Activated naive CD8-positive, alpha-beta T cell treated with anti-CD3 and anti-CD28 coated beads, Interleukin-2, amount 10 ng/mL, durations not matched to agents 7 days and 5 days (primary cell): Measurements from ENCODE around the gene CALN1. TPM values are rescaled to one million over a fixed set of nuclear protein-coding genes. Genes with fewer than 3 reads are reported as not detected.
"Not testable (repeated sequence)": the region's sequence is repeated elsewhere in the genome, so short reads cannot be mapped to it uniquely, and the experiment has no call there.

Source experiments
- ATAC-seq: fragments of 150-1000 bp; cut with Tn5 transposase; one replicate; pipeline ENCODE4 v1.10.0; 2021; ENCODE audit warnings: low read depth, moderate library complexity
- POLR2A ChIA-PET: fragments of 350-600 bp; sonication (Branson Sonifier 250); formaldehyde crosslinking; loops from one replicate; lab custom pipeline; 2021; ENCODE audit warnings: antibody characterized with exemption; lab: Charles Lee
- DNase-seq: peaks from one replicate; pipeline ENCODE4 v3.0.0; 2021
- H3K27ac Mint-ChIP-seq: one replicate; pipeline ENCODE4 v1.8.0; 2022; ENCODE audit warnings: mild to moderate bottlenecking, mixed read lengths
- H3K27me3 Mint-ChIP-seq: one replicate; pipeline ENCODE4 v1.8.0; 2022; ENCODE audit warnings: mild to moderate bottlenecking, moderate library complexity, mixed read lengths
- H3K36me3 Mint-ChIP-seq: one replicate; pipeline ENCODE4 v1.8.0; 2021; ENCODE audit warnings: mild to moderate bottlenecking, mixed read lengths
- H3K4me1 Mint-ChIP-seq: one replicate; pipeline ENCODE4 v1.8.0; 2021; ENCODE audit warnings: mixed read lengths
- H3K4me3 Mint-ChIP-seq: one replicate; pipeline ENCODE4 v1.8.0; 2022; ENCODE audit warnings: mild to moderate bottlenecking, moderate library complexity, mixed read lengths
- H3K9me3 Mint-ChIP-seq: one replicate; pipeline ENCODE4 v1.8.0; 2021; ENCODE audit warnings: mixed read lengths
- total RNA-seq, 2 experiments: library from RNA; stranded (reverse); gene quantifications; one replicate each; pipeline ENCODE4 v1.2.3, GENCODE V29; 2021

CALN1 gene
- total RNA-seq, 2 experiments from 2014 or later = not detected

- Mint-ChIP-seq H3K27ac (no peak overlapping the region), H3K36me3 (no peaks in the 10 kb centered on the region), H3K9me3 (peaks cover 9% of the 10 kb centered on the region), H3K4me1 (no peaks in the 10 kb centered on the region), H3K4me3 (no peak overlapping the region), H3K27me3 (no peaks in the 10 kb centered on the region)
- DNase-seq (no peak), ATAC-seq (no peak)
- POLR2A ChIA-PET = no interaction called here
Observed at GRCh38 chr7:72403458-72404076, 8.6 kb downstream of the CALN1 start.

GRCh38 chr7:72394016-72394415 lies 18.1 kb downstream of the CALN1 start:
- no peaks in the 10 kb centered on the region for H3K4me1 Mint-ChIP-seq
- H3K36me3 Mint-ChIP-seq = no peaks in the 10 kb centered on the region
- POLR2A ChIA-PET = no interaction called here
- H3K27ac Mint-ChIP-seq = no peak overlapping the region
- ATAC-seq (no peak), DNase-seq (no peak)
- H3K4me3 Mint-ChIP-seq = no peak overlapping the region
- H3K27me3 Mint-ChIP-seq = peaks cover 1% of the 10 kb centered on the region
- peaks cover 6% of the 10 kb centered on the region for H3K9me3 Mint-ChIP-seq

- H3K4me3 Mint-ChIP-seq = no peak overlapping the region
- POLR2A ChIA-PET = no interaction called here
Observed at GRCh38 chr7:72391821-72392377, 20.2 kb downstream of the CALN1 start.

GRCh38 chr7:72386118-72386517 lies 26.0 kb downstream of the CALN1 start:
- DNase-seq = no peak
- ATAC-seq = no peak
- Mint-ChIP-seq H3K4me3 (no peak overlapping the region), H3K4me1 (no peaks in the 10 kb centered on the region), H3K9me3 (peaks cover 4% of the 10 kb centered on the region), H3K36me3 (no peaks in the 10 kb centered on the region), H3K27ac (no peak overlapping the region), H3K27me3 (peaks cover 4% of the 10 kb centered on the region)
- POLR2A ChIA-PET = no interaction called here

More at GRCh38 chr7:72391821-72392377, 20.2 kb downstream of the CALN1 start:
- Mint-ChIP-seq H3K9me3 (peaks cover 7% of the 10 kb centered on the region), H3K27ac (no peak overlapping the region), H3K36me3 (no peaks in the 10 kb centered on the region), H3K27me3 (peaks cover 4% of the 10 kb centered on the region), H3K4me1 (no peaks in the 10 kb centered on the region)
- ATAC-seq (no peak), DNase-seq (no peak)

- H3K27me3 Mint-ChIP-seq = no peaks in the 10 kb centered on the region
- H3K27ac Mint-ChIP-seq = no peak overlapping the region
- ATAC-seq = no peak
- DNase-seq = no peak
- POLR2A ChIA-PET = no interaction called here
- no peaks in the 10 kb centered on the region for H3K36me3 Mint-ChIP-seq
- H3K9me3 Mint-ChIP-seq = no peaks in the 10 kb centered on the region
- no peaks in the 10 kb centered on the region for H3K4me1 Mint-ChIP-seq
- no peak overlapping the region for H3K4me3 Mint-ChIP-seq
Observed at GRCh38 chr7:72362246-72362645, 49.9 kb downstream of the CALN1 start.

- DNase-seq (no peak), ATAC-seq (no peak)
- Mint-ChIP-seq H3K4me1 (no peaks in the 10 kb centered on the region), H3K4me3 (no peak overlapping the region), H3K27ac (no peak overlapping the region), H3K36me3 (no peaks in the 10 kb centered on the region), H3K27me3 (no peaks in the 10 kb centered on the region), H3K9me3 (peaks cover under 1% of the 10 kb centered on the region)
- POLR2A ChIA-PET = no interaction called here
Observed at GRCh38 chr7:72345208-72345727, 66.9 kb downstream of the CALN1 start.

- Mint-ChIP-seq H3K36me3 (no peaks in the 10 kb centered on the region), H3K9me3 (no peaks in the 10 kb centered on the region), H3K4me3 (no peak overlapping the region), H3K4me1 (no peaks in the 10 kb centered on the region), H3K27ac (no peak overlapping the region), H3K27me3 (peaks cover 1% of the 10 kb centered on the region)
- no peak for ATAC-seq
- DNase-seq = no peak
- POLR2A ChIA-PET = no interaction called here
Observed at GRCh38 chr7:72343991-72344390, 68.1 kb downstream of the CALN1 start.

GRCh38 chr7:72343354-72343753 lies 68.8 kb downstream of the CALN1 start:
- H3K27ac Mint-ChIP-seq, ATAC-seq, H3K9me3 Mint-ChIP-seq, POLR2A ChIA-PET, H3K4me1 Mint-ChIP-seq, H3K36me3 Mint-ChIP-seq, DNase-seq, H3K27me3 Mint-ChIP-seq, H3K4me3 Mint-ChIP-seq: not testable (repeated sequence)

GRCh38 chr7:72337390-72338167 lies 74.6 kb downstream of the CALN1 start:
- Mint-ChIP-seq H3K9me3 (peaks cover 2% of the 10 kb centered on the region), H3K4me1 (no peaks in the 10 kb centered on the region), H3K27ac (no peak overlapping the region), H3K4me3 (no peak overlapping the region), H3K36me3 (no peaks in the 10 kb centered on the region), H3K27me3 (peaks cover 26% of the 10 kb centered on the region)
- DNase-seq = no peak
- POLR2A ChIA-PET = no interaction called here
- no peak for ATAC-seq

- peaks cover 26% of the 10 kb centered on the region for H3K27me3 Mint-ChIP-seq
- H3K4me1 Mint-ChIP-seq = no peaks in the 10 kb centered on the region
- peaks cover 5% of the 10 kb centered on the region for H3K9me3 Mint-ChIP-seq
- ATAC-seq (no peak), DNase-seq (no peak)
- POLR2A ChIA-PET = no interaction called here
- no peak overlapping the region for H3K27ac Mint-ChIP-seq
- H3K4me3 Mint-ChIP-seq = no peak overlapping the region
- no peaks in the 10 kb centered on the region for H3K36me3 Mint-ChIP-seq
Observed at GRCh38 chr7:72336632-72337389, 75.3 kb downstream of the CALN1 start.

GRCh38 chr7:72336382-72336631 lies 75.8 kb downstream of the CALN1 start:
- H3K36me3 Mint-ChIP-seq = no peaks in the 10 kb centered on the region
- no peak overlapping the region for H3K4me3 Mint-ChIP-seq
- peaks cover 7% of the 10 kb centered on the region for H3K9me3 Mint-ChIP-seq
- DNase-seq (no peak), ATAC-seq (no peak)
- no peaks in the 10 kb centered on the region for H3K4me1 Mint-ChIP-seq
- peaks cover 26% of the 10 kb centered on the region for H3K27me3 Mint-ChIP-seq
- POLR2A ChIA-PET = no interaction called here
- H3K27ac Mint-ChIP-seq = no peak overlapping the region

- no peak overlapping the region for H3K27ac Mint-ChIP-seq
- no peak overlapping the region for H3K4me3 Mint-ChIP-seq
- no peaks in the 10 kb centered on the region for H3K4me1 Mint-ChIP-seq
- H3K9me3 Mint-ChIP-seq = peaks cover 7% of the 10 kb centered on the region
- DNase-seq (no peak), ATAC-seq (no peak)
- peaks cover 26% of the 10 kb centered on the region for H3K27me3 Mint-ChIP-seq
- H3K36me3 Mint-ChIP-seq = no peaks in the 10 kb centered on the region
- POLR2A ChIA-PET = no interaction called here
Observed at GRCh38 chr7:72335561-72336381, 76.4 kb downstream of the CALN1 start.

- no peaks in the 10 kb centered on the region for H3K4me1 Mint-ChIP-seq
- DNase-seq (no peak), ATAC-seq (no peak)
- no peaks in the 10 kb centered on the region for H3K36me3 Mint-ChIP-seq
- peaks cover 7% of the 10 kb centered on the region for H3K9me3 Mint-ChIP-seq
- POLR2A ChIA-PET = no interaction called here
- H3K4me3 Mint-ChIP-seq = no peak overlapping the region
- peaks cover 26% of the 10 kb centered on the region for H3K27me3 Mint-ChIP-seq
- H3K27ac Mint-ChIP-seq = no peak overlapping the region
Observed at GRCh38 chr7:72334698-72335097, 77.4 kb downstream of the CALN1 start.
